GM12875 (cell line): ENCODE results near the gene MSMO1.

Experiments
- H3K4me3 ChIP-seq: one replicate; pipeline ENCODE4 v1.5.1; 2011; ENCODE audit warnings: low read depth, low read length, control low read depth
- CTCF ChIP-seq: IDR thresholded peaks from 2 replicates; pipeline ENCODE4 v1.5.1; 2011; ENCODE audit warnings: low read depth, mild to moderate bottlenecking, control low read depth, inconsistent platforms, low read length, moderate library complexity, borderline replicate concordance; ENCODE audit not compliant: insufficient read depth

Gene MSMO1

GRCh38 chr4:165308606-165309005 lies 18.9 kb upstream of the MSMO1 start:
- no peak overlapping the region for H3K4me3 ChIP-seq
- no peak for TF ChIP-seq CTCF

- no peak overlapping the region for H3K4me3 ChIP-seq
- TF ChIP-seq CTCF = no peak
These were observed 18.0 kb upstream of the MSMO1 start for GRCh38 chr4:165309456-165309855.

GRCh38 chr4:165312506-165312905 lies 15.0 kb upstream of the MSMO1 start:
- no peak for TF ChIP-seq CTCF
- no peak overlapping the region for H3K4me3 ChIP-seq

GRCh38 chr4:165319030-165319429 lies 8.4 kb upstream of the MSMO1 start:
- no peak for TF ChIP-seq CTCF
- no peak overlapping the region for H3K4me3 ChIP-seq

- TF ChIP-seq CTCF = no peak
- no peak overlapping the region for H3K4me3 ChIP-seq
These were observed 8.0 kb upstream of the MSMO1 start for GRCh38 chr4:165319509-165319908.

- TF ChIP-seq CTCF = no peak
- H3K4me3 ChIP-seq = no peak overlapping the region
These were observed 3.1 kb upstream of the MSMO1 start for GRCh38 chr4:165324236-165324917.

GRCh38 chr4:165324918-165325304 lies 2.6 kb upstream of the MSMO1 start:
- no peak for TF ChIP-seq CTCF
- H3K4me3 ChIP-seq = no peak overlapping the region
